D721Med (cell line): Measurements from ENCODE around the gene ADD2.
"Not testable (repeated sequence)": the region's sequence is repeated elsewhere in the genome, so short reads cannot be mapped to it uniquely, and the experiment has no call there.

Experiments used
- DNase-seq: peaks from one replicate; pipeline ENCODE4 v3.0.0; 2011; ENCODE audit warnings: low spot score; ENCODE audit not compliant: insufficient read length
- FAIRE-seq: peaks from 2 replicates; lab custom pipeline; 2011; peaks lifted over from hg19 to GRCh38; lab: Jason Lieb, UNC
- CTCF ChIP-seq: IDR thresholded peaks from 2 replicates; pipeline ENCODE4 v1.5.1; 2012; ENCODE audit warnings: mild to moderate bottlenecking, control low read depth; ENCODE audit not compliant: insufficient read depth; ENCODE audit errors: missing control alignments

ADD2 gene

GRCh38 chr2:70807102-70807827 lies 39.3 kb upstream of the ADD2 start:
- FAIRE-seq: no peak
- TF ChIP-seq CTCF: no peak

GRCh38 chr2:70806620-70807019 lies 38.6 kb upstream of the ADD2 start:
- DNase-seq: no peak
- FAIRE-seq: no peak
- no peak for TF ChIP-seq CTCF

More at GRCh38 chr2:70807102-70807827, 39.3 kb upstream of the ADD2 start:
- no peak for DNase-seq

- FAIRE-seq: no peak
- DNase-seq: no peak
- TF ChIP-seq CTCF: no peak
Observed at GRCh38 chr2:70806013-70806412, 38.0 kb upstream of the ADD2 start.

- TF ChIP-seq CTCF: no peak
- FAIRE-seq: no peak
- no peak for DNase-seq
Observed at GRCh38 chr2:70801607-70802263, 33.7 kb upstream of the ADD2 start.

GRCh38 chr2:70799706-70800105 lies 31.7 kb upstream of the ADD2 start:
- TF ChIP-seq CTCF: no peak
- no peak for FAIRE-seq
- no peak for DNase-seq

- not testable (repeated sequence) for FAIRE-seq
Observed at GRCh38 chr2:70797996-70798395, 30.0 kb upstream of the ADD2 start.

GRCh38 chr2:70797506-70797905 lies 29.5 kb upstream of the ADD2 start:
- DNase-seq (no peak), FAIRE-seq (no peak)
- TF ChIP-seq CTCF: no peak

More at GRCh38 chr2:70797996-70798395, 30.0 kb upstream of the ADD2 start:
- DNase-seq: not testable (repeated sequence)
